Calu3 (cell line): Measurements from ENCODE around the gene ZG16. TPM values are rescaled to one million over a fixed set of nuclear protein-coding genes. Genes with fewer than 3 reads are reported as not detected.
"Not testable (repeated sequence)": the region's sequence is repeated elsewhere in the genome, so short reads cannot be mapped to it uniquely, and the experiment has no call there.

Experiments used
- BruUV-seq: library from RNA; stranded (reverse); fragments of 400-500 nt; replicated peaks from 2 replicates; lab custom pipeline; 2021; lab: Mats Ljungman, UMichigan
- CTCF ChIA-PET: fragments of 300-600 bp; sonication (Branson Sonifier 250); formaldehyde crosslinking; loops from one replicate; lab custom pipeline; 2022; ENCODE audit warnings: antibody characterized with exemption; lab: Charles Lee
- DNase-seq: peaks from one replicate; pipeline ENCODE4 v3.0.0; 2022
- H3K27ac Mint-ChIP-seq: one replicate; pipeline ENCODE4 v1.8.0; 2022; ENCODE audit warnings: mixed read lengths; ENCODE audit not compliant: unreplicated experiment
- H3K27me3 Mint-ChIP-seq: one replicate; pipeline ENCODE4 v1.8.0; 2022; ENCODE audit warnings: mixed read lengths; ENCODE audit not compliant: unreplicated experiment
- H3K36me3 Mint-ChIP-seq: one replicate; pipeline ENCODE4 v1.8.0; 2022; ENCODE audit warnings: mild to moderate bottlenecking, moderate library complexity, mixed read lengths; ENCODE audit not compliant: insufficient read depth, unreplicated experiment
- H3K4me1 Mint-ChIP-seq: one replicate; pipeline ENCODE4 v1.8.0; 2022; ENCODE audit warnings: mild to moderate bottlenecking, low read depth, mixed read lengths; ENCODE audit not compliant: unreplicated experiment
- H3K4me3 Mint-ChIP-seq: one replicate; pipeline ENCODE4 v1.8.0; 2022; ENCODE audit warnings: mild to moderate bottlenecking, low read depth, moderate library complexity, mixed read lengths; ENCODE audit not compliant: unreplicated experiment
- H3K9me3 Mint-ChIP-seq: one replicate; pipeline ENCODE4 v1.8.0; 2022; ENCODE audit warnings: low read depth, mixed read lengths; ENCODE audit not compliant: unreplicated experiment
- CTCF ChIP-seq: fragments of 200-600 bp; IDR thresholded peaks from one replicate; pipeline ENCODE4 v1.8.0; 2022; ENCODE audit warnings: antibody characterized with exemption; ENCODE audit not compliant: unreplicated experiment
- intact Hi-C: fragments of 100-400 bp; cut with micrococcal nuclease; formaldehyde crosslinking; loops from one replicate; pipeline ENCODE4 v1.10.0; 2022; ENCODE audit not compliant: unreplicated experiment
- total RNA-seq: library from RNA; stranded (reverse); gene quantifications from 2 replicates; pipeline ENCODE4 v1.2.3, GENCODE V29; 2022

ZG16 gene
- total RNA-seq, 1 experiment from 2014 or later: not detected

DNA sequence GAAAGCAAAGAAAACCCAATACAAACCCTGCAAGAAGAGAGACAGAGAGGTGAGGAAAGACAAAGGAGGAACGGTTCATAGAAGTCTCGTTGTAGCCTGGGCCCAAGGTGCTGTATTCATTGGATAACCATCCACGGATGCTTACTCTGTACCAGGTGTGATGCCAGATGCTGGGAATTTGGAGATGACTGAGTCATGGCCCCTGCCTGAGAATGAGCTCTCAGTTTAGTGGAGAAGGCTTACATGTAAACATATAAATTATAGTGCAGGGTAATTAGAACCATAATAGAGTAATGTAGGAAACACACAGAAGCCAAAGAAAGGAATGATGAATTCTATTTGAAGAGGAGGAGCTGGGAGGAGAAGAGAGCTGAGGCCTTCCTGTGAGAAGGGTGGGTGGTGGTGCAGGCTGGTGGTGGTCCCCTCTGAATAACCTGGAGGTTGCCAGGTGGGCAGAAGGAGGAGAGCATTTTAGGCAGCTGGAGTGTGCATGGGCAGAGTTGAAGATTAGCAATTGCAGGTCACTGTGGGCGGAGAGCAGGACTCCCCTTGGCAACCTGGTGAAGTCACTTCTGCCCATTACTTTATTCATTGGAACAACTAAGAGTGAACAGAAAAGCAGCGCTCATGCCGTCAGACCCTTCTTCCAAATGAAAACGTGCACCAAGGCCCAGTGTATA is 7.7 kb upstream of the ZG16 start:
- Mint-ChIP-seq H3K27me3 (no peaks in the 10 kb centered on the region), H3K4me3 (no peak overlapping the region), H3K4me1 (peaks cover 26% of the 10 kb centered on the region), H3K36me3 (peaks cover 7% of the 10 kb centered on the region), H3K27ac (no peak overlapping the region), H3K9me3 (no peaks in the 10 kb centered on the region)
- DNase-seq: no peak
- no peak for TF ChIP-seq CTCF
- CTCF ChIA-PET: no interaction called here
- intact Hi-C loops: no loop called here
- BruUV-seq: no TSS peak

DNA sequence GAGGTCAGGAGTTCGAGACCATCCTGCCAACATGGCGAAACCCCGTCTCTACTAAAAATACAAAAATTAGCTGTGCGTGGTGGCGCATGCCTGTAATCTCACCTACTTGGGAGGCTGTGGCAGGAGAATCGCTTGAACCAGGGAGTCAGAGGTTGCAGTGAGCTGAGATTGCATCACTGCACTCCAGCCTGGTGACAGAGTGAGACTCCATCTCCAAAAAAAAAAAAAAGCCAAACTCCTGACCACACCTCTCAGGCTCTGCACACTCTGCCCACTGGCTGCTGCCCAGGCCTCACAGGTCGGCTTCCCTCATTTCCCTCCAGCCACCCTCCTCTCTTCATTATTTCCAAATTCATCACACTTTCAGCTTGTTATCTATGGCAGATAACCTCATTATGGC is 5.7 kb upstream of the ZG16 start:
- H3K36me3 Mint-ChIP-seq, DNase-seq, H3K27ac Mint-ChIP-seq, BruUV-seq, intact Hi-C loops, H3K9me3 Mint-ChIP-seq, H3K27me3 Mint-ChIP-seq, H3K4me3 Mint-ChIP-seq: not testable (repeated sequence)
- CTCF ChIA-PET: interaction anchor here (0.6 to 0.7 kb wide), 2 partner anchors 115 to 558 kb away, joined by 3 to 6 read pairs; no protein-coding TSS in a partner anchor
- peaks cover 20% of the 10 kb centered on the region for H3K4me1 Mint-ChIP-seq

DNA sequence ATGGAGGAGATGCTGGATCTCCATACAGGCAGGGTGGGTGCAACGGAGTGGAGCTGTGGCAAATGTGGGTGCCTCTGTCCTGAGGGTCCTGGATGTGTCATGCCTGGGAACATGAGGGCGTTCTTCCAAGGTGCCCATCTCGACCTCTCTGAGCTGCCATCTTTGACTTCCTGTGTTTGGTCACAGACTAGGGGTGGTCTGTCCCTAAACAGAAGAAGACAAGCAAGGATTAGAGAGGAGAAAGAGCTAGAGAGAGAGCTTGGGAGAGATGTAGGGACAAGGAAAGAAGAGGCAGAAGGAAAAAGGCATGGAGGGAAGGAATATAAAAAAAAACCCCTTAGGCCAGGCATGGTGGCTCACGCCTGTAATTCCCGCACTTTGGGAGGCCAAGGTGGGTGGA is 3.3 kb upstream of the ZG16 start:
- CTCF ChIA-PET: interaction anchor here (0.6 to 0.7 kb wide), 2 partner anchors 19 to 72 kb away, joined by 3 read pairs; no protein-coding TSS in a partner anchor
- BruUV-seq: no TSS peak
- intact Hi-C loops: no loop called here

GRCh38 chr16:29775742-29776408 is 2.2 kb upstream of the ZG16 start:
- H3K9me3 Mint-ChIP-seq: no peaks in the 10 kb centered on the region
- no TSS peak for BruUV-seq
- peak; percentile 49 for DNase-seq
- H3K36me3 Mint-ChIP-seq: no peaks in the 10 kb centered on the region
- intact Hi-C loops: no loop called here
- TF ChIP-seq CTCF: no peak
- H3K27me3 Mint-ChIP-seq: peaks cover 14% of the 10 kb centered on the region
- no peak overlapping the region for H3K4me3 Mint-ChIP-seq
- CTCF ChIA-PET: no interaction called here
- H3K4me1 Mint-ChIP-seq: peaks cover 35% of the 10 kb centered on the region
- no peak overlapping the region for H3K27ac Mint-ChIP-seq

More for the DNA sequence above, 3.3 kb upstream of the ZG16 start:
- peaks cover 30% of the 10 kb centered on the region for H3K4me1 Mint-ChIP-seq
- H3K4me3 Mint-ChIP-seq: no peak overlapping the region
- no peaks in the 10 kb centered on the region for H3K9me3 Mint-ChIP-seq
- no peak for TF ChIP-seq CTCF
- no peak overlapping the region for H3K27ac Mint-ChIP-seq
- no peak for DNase-seq
- H3K27me3 Mint-ChIP-seq: peaks cover 14% of the 10 kb centered on the region
- no peaks in the 10 kb centered on the region for H3K36me3 Mint-ChIP-seq
